HG03558 (cell line): ENCODE results near the gene CD48.

Source experiments
- ATAC-seq: cut with Tn5 transposase; IDR thresholded peaks from one replicate; pipeline ENCODE4 v1.9.1; 2021; ENCODE audit warnings: moderate number of reproducible peaks; ENCODE audit not compliant: unreplicated experiment; ENCODE audit errors: extremely low read depth

Gene CD48

GRCh38 chr1:160711602-160712311, at the start of gene CD48:
Gene CD48, minus strand, starts transcription at chr1:160711822. Its CDS starts 59 bp downstream, at chr1:160711763.
- ATAC-seq, result no peak

GRCh38 chr1:160761046-160761445, 49.4 kb upstream of the CD48 start:
- ATAC-seq, result no peak

GRCh38 chr1:160759740-160760139, 48.1 kb upstream of the CD48 start:
- ATAC-seq, result no peak

GRCh38 chr1:160758521-160758920, 46.9 kb upstream of the CD48 start:
- no peak for ATAC-seq

- no peak for ATAC-seq
Measured at GRCh38 chr1:160756849-160757201, 45.2 kb upstream of the CD48 start.

GRCh38 chr1:160755911-160756848, 44.6 kb upstream of the CD48 start:
- ATAC-seq, result no peak

- no peak for ATAC-seq
Measured at GRCh38 chr1:160755461-160755860, 43.8 kb upstream of the CD48 start.

GRCh38 chr1:160753594-160753993, 42.0 kb upstream of the CD48 start:
- ATAC-seq, result no peak

- ATAC-seq, result no peak
Measured at GRCh38 chr1:160752924-160753323, 41.3 kb upstream of the CD48 start.

GRCh38 chr1:160752406-160752805, 40.8 kb upstream of the CD48 start:
- no peak for ATAC-seq

- ATAC-seq, result no peak
Measured at GRCh38 chr1:160750608-160751007, 39.0 kb upstream of the CD48 start.

- ATAC-seq, result no peak
Measured at GRCh38 chr1:160748878-160749269, 37.3 kb upstream of the CD48 start.

- ATAC-seq, result no peak
Measured at GRCh38 chr1:160748181-160748877, 36.7 kb upstream of the CD48 start.

GRCh38 chr1:160747717-160748116, 36.1 kb upstream of the CD48 start:
- ATAC-seq, result no peak

GRCh38 chr1:160746836-160747500, 35.3 kb upstream of the CD48 start:
- no peak for ATAC-seq

- no peak for ATAC-seq
Measured at GRCh38 chr1:160745551-160745950, 33.9 kb upstream of the CD48 start.

- no peak for ATAC-seq
Measured at GRCh38 chr1:160744852-160745520, 33.4 kb upstream of the CD48 start.

GRCh38 chr1:160744199-160744851, 32.7 kb upstream of the CD48 start:
- no peak for ATAC-seq

- no peak for ATAC-seq
Measured at GRCh38 chr1:160743266-160743665, 31.6 kb upstream of the CD48 start.
